ENCODE results near the gene MME.

MME gene

GRCh38 chr3:155178810-155179436 is 98.8 kb downstream of the MME start:
- Histone ChIP-seq H3K9me2 (replicated peaks; ENCODE audit: control insufficient read depth, low read length) (no peaks in the 10 kb centered on the region), H3K4me3 (ENCODE audit: low read length) (no peak overlapping the region), H4K20me1 (ENCODE audit: control insufficient read depth, insufficient read depth, low read depth, low read length) (no peaks in the 10 kb centered on the region), H3K79me2 (ENCODE audit: control insufficient read depth, low read length) (no peaks in the 10 kb centered on the region), H3F3A (ENCODE audit: control insufficient read depth, insufficient read depth) (peaks cover 2% of the 10 kb centered on the region), H3K27ac (ENCODE audit: low read depth, low read length) (no peak overlapping the region), H3K4me2 (ENCODE audit: low read length) (no peak overlapping the region), H3K27me3 (ENCODE audit: control insufficient read depth, low read length) (no peaks in the 10 kb centered on the region), H3K9me3 (ENCODE audit: control insufficient read depth, insufficient read depth, low read length) (no peaks in the 10 kb centered on the region), H3K36me3 (ENCODE audit: control insufficient read depth, low read length) (peaks cover 80% of the 10 kb centered on the region), H3K4me1 (ENCODE audit: control insufficient read depth, low read length) (peaks cover 34% of the 10 kb centered on the region)
- TF ChIP-seq CTCF (IDR thresholded peaks at IDR 0.05; ENCODE audit: low read depth, low read length, poor library complexity, severe bottlenecking), result no peak
- no peak for TF ChIP-seq EZH2phosphoT487 (IDR thresholded peaks at IDR 0.05; ENCODE audit: borderline replicate concordance, low read length)

GRCh38 chr3:155179437-155179827 is 99.3 kb downstream of the MME start:
- Histone ChIP-seq H3K9me2 (replicated peaks; ENCODE audit: control insufficient read depth, low read length) (no peaks in the 10 kb centered on the region), H3K27me3 (ENCODE audit: control insufficient read depth, low read length) (no peaks in the 10 kb centered on the region), H3K36me3 (ENCODE audit: control insufficient read depth, low read length) (peaks cover 79% of the 10 kb centered on the region), H3K4me3 (ENCODE audit: low read length) (no peak overlapping the region), H3K27ac (ENCODE audit: low read depth, low read length) (no peak overlapping the region), H3K4me2 (ENCODE audit: low read length) (no peak overlapping the region), H3K9me3 (ENCODE audit: control insufficient read depth, insufficient read depth, low read length) (no peaks in the 10 kb centered on the region), H3K79me2 (ENCODE audit: control insufficient read depth, low read length) (no peaks in the 10 kb centered on the region), H4K20me1 (ENCODE audit: control insufficient read depth, insufficient read depth, low read depth, low read length) (no peaks in the 10 kb centered on the region), H3F3A (ENCODE audit: control insufficient read depth, insufficient read depth) (peaks cover 4% of the 10 kb centered on the region; the same call in 1 of the 2 replicates), H3K4me1 (ENCODE audit: control insufficient read depth, low read length) (peaks cover 39% of the 10 kb centered on the region)
- TF ChIP-seq CTCF (IDR thresholded peaks at IDR 0.05; ENCODE audit: low read depth, low read length, poor library complexity, severe bottlenecking), result no peak
- no peak for TF ChIP-seq EZH2phosphoT487 (IDR thresholded peaks at IDR 0.05; ENCODE audit: borderline replicate concordance, low read length)

GRCh38 chr3:155179966-155180757 is 100.0 kb downstream of the MME start:
- Histone ChIP-seq H3K4me2 (ENCODE audit: low read length) (no peak overlapping the region), H3K79me2 (ENCODE audit: control insufficient read depth, low read length) (no peaks in the 10 kb centered on the region), H3K36me3 (ENCODE audit: control insufficient read depth, low read length) (peaks cover 72% of the 10 kb centered on the region), H3K4me3 (ENCODE audit: low read length) (no peak overlapping the region), H3K4me1 (ENCODE audit: control insufficient read depth, low read length) (peaks cover 41% of the 10 kb centered on the region), H3K27me3 (ENCODE audit: control insufficient read depth, low read length) (no peaks in the 10 kb centered on the region), H3F3A (ENCODE audit: control insufficient read depth, insufficient read depth) (peaks cover 4% of the 10 kb centered on the region; the same call in 1 of the 2 replicates), H3K9me3 (ENCODE audit: control insufficient read depth, insufficient read depth, low read length) (no peaks in the 10 kb centered on the region), H3K9me2 (replicated peaks; ENCODE audit: control insufficient read depth, low read length) (no peaks in the 10 kb centered on the region), H4K20me1 (ENCODE audit: control insufficient read depth, insufficient read depth, low read depth, low read length) (no peaks in the 10 kb centered on the region), H3K27ac (ENCODE audit: low read depth, low read length) (no peak overlapping the region)
- no peak for TF ChIP-seq EZH2phosphoT487 (IDR thresholded peaks at IDR 0.05; ENCODE audit: borderline replicate concordance, low read length)
- no peak for TF ChIP-seq CTCF (IDR thresholded peaks at IDR 0.05; ENCODE audit: low read depth, low read length, poor library complexity, severe bottlenecking)

Data from DOHH2 (cell line).